ENCODE measurements around the gene LRCH4. TPM values are rescaled to one million over a fixed set of nuclear protein-coding genes. Genes with fewer than 3 reads are reported as not detected.

LRCH4 gene
- total and polyA plus RNA-seq, 2 of the 13 experiments (the other 11 are each of a cell fraction or from before 2014, with no cell fraction given), result 7.0 to 9.3 TPM

- TF ChIP-seq ZNF687 (CRISPR knock-in tag; IDR thresholded peaks at IDR 0.05) (no peak; the same call in 1 of the 2 replicates), KAT7 (CRISPR knock-in tag; IDR thresholded peaks at IDR 0.05; ENCODE audit: borderline replicate concordance) (no peak), RXRA (CRISPR knock-in tag; IDR thresholded peaks at IDR 0.05) (peak; percentile 13; the same call in 1 of the 2 replicates), ZNF235 (CRISPR knock-in tag; IDR thresholded peaks at IDR 0.05; ENCODE audit: borderline replicate concordance) (no peak), FOXA3 (CRISPR knock-in tag; IDR thresholded peaks at IDR 0.05) (peak; percentile 59), HOXD1 (CRISPR knock-in tag; IDR thresholded peaks at IDR 0.05) (no peak), ZNF629 (CRISPR knock-in tag; conservative IDR thresholded peaks at IDR 0.05) (no peak), PAXIP1 (CRISPR knock-in tag; conservative IDR thresholded peaks at IDR 0.05) (0 out of 2 replicates have a peak, but pooled peaks have one; percentile 34), FOXA1 (IDR thresholded peaks at IDR 0.05) (0 out of 2 replicates have a peak, but pooled peaks have one; percentile 27), FOXA1 (CRISPR knock-in tag; IDR thresholded peaks at IDR 0.05) (peak; percentile 75), SMAD9 (CRISPR knock-in tag; IDR thresholded peaks at IDR 0.05) (no peak), ZNF816 (CRISPR knock-in tag; IDR thresholded peaks at IDR 0.05; ENCODE audit: borderline replicate concordance) (no peak), ZBTB43 (CRISPR knock-in tag; conservative IDR thresholded peaks at IDR 0.05) (no peak), MTA1 (CRISPR knock-in tag; IDR thresholded peaks at IDR 0.05; ENCODE audit: borderline replicate concordance) (0 out of 2 replicates have a peak, but pooled peaks have one; percentile 7), FOSL2 (CRISPR knock-in tag; IDR thresholded peaks at IDR 0.05) (peak; percentile 35; the same call in 1 of the 2 replicates), EP300 (IDR thresholded peaks at IDR 0.05; ENCODE audit: low read depth in 2 of 2, low read length in 2 of 2) (peak in 1 of 2 experiments; percentile 31; a peak in 1 of 4 replicates), EP300 (CRISPR knock-in tag; IDR thresholded peaks at IDR 0.05; ENCODE audit: borderline replicate concordance) (no peak), ZNF710 (CRISPR knock-in tag; IDR thresholded peaks at IDR 0.05; ENCODE audit: borderline replicate concordance) (peak; percentile 23; the same call in 1 of the 2 replicates), HDAC2 (CRISPR knock-in tag; IDR thresholded peaks at IDR 0.05) (peak; percentile 41; the same call in 1 of the 2 replicates)
Measured at GRCh38 chr7:100621554-100621953, 35.6 kb upstream of the LRCH4 start (continued).

Measured in HepG2 (cell line).